ENCODE measurements around the gene AGXT.

GRCh38 chr2:240913810-240914644 lies 45.4 kb downstream of the AGXT start:
- TF ChIP-seq CTCF (IDR thresholded peaks at IDR 0.05) (peak in 5 of 7 experiments; percentile 59 to 92 (median 78)), POLR2AphosphoS5 (IDR thresholded peaks at IDR 0.05) (no peak)
